HG03135 (cell line): ENCODE results near the gene PPP1R9A.

Experiments used
- ATAC-seq: cut with Tn5 transposase; IDR thresholded peaks from one replicate; pipeline ENCODE4 v1.9.1; 2021; ENCODE audit warnings: mild to moderate bottlenecking, moderate library complexity; ENCODE audit not compliant: unreplicated experiment

PPP1R9A gene

DNA sequence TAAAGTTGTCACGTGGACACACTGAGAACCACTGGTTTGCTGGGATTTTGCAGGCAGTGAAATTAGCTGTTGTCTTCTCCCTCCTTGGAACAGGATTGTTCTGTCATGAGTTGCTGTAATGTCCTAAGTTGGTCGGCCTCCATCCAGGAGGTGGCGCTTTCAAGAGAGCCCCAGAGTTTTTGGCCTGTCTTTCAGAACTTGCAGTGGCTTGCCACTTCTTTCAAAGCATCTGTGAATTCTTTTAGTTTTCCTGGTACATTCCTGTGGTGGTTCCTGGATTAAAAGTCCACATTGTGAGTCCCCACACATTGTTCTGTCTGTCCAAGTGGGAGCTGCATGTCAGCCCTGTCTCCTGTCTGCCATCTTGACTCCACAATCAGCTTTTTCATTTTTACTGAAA, 283.1 kb downstream of the PPP1R9A start:
- ATAC-seq: no peak

DNA sequence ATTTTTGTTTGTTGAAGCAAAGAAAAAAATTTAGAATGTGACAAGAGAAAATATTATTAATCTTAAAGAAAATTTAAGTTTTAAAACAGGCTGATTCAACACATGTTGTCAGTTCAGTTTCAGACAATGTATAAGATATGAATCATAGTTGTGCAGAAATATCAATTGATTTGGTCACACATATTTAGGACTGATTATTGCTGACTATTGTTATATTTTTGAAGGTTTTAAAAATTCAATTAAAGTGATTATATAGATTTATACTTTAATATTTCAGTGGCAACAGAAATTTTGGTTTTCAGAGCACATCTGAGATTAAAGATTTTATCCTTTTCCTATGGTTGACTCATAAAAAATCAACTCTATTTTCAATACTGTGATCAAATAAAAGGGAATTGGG, 284.4 kb downstream of the PPP1R9A start:
- ATAC-seq: no peak

DNA sequence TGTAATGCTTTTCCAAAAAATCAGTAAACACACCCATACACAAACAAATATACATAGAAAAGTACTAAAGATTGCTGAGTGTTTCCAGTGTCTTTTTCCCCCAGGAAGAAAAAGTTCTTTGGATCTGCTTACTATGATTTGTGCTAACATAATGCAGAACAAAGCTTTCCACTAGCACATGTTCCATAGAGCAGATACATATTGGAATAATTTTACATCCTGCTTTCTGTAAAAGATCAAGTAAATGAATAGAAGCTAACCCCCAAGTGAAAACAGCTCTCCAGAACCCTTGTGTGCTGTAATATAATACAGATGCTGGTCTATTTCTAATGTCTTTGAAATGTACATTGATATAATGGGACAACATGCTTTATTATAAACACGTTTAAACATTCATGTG, 291.5 kb downstream of the PPP1R9A start:
- ATAC-seq: no peak

DNA sequence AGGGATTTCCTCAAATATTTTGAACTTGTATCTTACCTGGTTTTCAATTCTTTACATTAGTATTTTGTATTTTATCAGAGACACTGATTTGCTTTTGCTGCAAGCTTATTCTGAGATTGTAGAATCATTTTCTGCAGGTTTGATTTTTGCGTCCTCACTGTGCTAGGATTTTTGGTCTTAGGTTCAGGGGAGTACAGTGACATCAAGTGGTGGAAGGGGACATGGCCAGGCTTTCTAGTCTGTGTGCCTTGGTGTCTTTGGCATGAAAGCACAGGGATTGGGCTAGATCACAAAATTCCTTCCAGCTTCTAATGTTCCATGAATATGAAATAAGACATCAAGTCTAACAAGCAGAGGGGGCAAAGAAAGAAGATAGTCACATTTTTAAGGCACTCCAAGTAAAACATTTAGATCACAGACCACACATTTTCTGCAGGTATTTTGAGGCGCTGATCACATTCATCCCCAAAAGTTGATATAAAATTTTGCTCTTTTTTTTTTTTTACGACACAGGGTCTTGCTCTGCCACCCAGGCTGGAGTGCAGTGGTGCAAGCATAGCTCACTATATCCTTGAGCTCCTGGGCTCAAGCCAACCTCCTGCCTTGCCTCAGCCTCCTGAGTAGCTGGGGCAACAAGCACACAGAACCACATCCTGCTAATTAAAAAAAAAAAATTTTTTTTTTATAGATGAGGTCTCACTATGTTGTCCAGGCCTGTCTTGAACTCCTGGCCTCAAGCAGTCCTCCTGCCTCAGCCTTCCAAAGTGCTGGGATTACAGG, 292.6 kb downstream of the PPP1R9A start:
- no peak for ATAC-seq

DNA sequence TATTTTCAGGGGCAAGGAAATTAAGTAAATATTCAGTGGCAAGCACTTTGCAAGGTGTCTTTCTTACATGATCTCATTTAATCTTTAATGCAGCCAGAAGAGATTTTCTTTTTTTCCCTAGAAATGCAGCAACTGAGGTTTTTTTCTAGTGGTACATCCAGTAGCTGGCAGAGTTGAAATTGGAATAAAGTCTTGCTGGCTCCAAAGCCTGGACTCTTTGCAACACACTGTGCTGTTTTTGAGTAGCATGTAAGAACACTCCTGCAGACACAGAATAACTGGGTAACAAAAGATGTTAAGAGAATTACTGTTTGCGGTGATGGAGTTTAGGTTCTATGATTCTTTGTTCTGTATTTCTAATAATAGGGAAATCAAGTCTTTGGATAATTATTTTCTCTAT, 293.3 kb downstream of the PPP1R9A start:
- ATAC-seq: no peak

DNA sequence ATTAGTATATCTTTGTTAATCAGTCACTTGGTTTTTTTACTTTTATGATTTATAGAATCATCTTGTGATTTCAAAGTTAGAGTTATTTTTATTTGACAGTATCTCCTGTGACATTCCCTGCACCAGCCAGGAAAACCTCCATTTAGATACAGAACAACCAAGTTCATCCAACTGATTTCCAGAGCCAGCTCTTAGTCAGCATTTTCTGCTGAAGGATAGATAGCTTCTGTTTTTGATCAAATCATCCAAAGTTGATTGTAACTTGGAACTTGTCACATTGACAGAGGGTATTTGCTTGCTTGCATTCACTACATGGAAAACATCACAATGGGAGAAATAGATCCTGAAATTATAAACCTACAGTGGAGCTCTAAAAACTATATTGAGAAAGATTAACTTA, 294.3 kb downstream of the PPP1R9A start:
- no peak for ATAC-seq

DNA sequence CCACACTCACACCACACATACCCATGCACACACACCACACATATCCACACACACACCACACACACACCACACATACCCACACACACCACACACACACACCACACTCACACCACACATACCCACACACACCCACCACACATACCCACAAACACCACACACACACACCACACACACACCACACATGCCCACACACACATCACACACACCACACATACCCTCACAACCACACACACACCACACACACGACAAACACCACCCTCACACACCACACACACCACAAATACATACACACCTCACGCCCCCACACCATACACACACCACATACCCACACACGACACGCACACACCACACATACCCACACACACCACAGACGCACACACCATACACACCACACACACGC, 297.2 kb downstream of the PPP1R9A start:
- no peak for ATAC-seq

DNA sequence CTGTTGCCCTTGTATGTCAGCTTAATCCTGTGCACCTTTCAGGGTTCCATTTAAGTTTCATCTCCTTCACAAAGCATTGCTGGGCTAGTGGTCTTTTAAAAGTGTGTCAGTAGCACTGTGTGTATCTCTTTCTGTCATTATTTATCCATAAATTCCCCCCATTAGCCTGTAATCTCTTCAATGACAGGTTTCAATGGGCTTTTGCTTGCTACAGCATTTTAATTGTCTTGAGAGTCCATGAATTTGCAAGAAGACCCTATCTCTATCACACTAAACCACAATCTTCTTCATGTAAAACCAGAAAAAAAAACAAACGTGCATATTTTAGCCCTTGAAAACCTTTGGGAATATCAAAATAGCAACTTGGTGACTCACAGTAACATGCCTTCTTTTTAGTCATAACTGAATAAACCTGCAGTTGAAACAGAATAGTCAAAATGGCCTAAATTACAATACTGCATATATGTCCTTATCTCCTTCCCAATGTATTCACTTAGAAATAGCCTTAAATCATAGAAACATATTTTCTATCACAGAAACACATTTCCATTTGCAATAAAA, 298.4 kb downstream of the PPP1R9A start:
- no peak for ATAC-seq

DNA sequence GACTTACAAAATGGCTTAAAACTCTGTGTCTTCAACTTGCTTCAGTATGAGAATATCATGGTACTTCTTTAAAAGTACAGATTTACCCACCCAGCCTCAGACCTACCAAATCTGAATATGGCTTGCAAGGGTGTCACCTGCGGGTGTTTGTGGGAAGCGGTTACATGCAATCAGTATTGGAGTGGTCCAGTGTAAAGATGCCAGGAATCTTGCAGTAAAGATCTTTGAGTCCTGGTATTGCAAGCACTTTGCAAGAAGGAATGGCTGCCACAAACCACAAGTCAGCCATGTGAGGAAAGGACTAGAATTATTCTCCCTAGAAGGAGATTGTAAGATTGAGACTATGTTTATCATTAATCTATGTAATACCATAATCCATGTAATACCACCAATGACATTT, 301.9 kb downstream of the PPP1R9A start:
- ATAC-seq: no peak

DNA sequence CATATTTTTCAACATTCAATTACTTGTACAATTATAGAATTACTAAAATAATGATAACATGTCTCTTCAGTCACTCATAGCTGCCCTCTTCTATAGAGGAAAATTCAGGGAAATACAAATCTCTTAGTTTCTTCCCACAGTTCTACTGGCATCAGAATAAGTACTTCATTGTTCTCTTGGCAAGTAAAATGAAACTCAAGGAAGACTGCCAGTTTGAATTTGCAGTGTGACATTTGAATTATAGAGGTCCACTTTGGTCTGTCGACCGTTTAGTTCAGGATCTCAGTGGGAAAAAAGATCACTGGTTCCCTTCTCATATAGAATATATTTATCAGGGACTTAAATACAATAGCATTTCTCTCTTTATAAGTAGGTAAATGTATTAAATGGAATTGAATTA, 302.4 kb downstream of the PPP1R9A start:
- ATAC-seq: no peak

DNA sequence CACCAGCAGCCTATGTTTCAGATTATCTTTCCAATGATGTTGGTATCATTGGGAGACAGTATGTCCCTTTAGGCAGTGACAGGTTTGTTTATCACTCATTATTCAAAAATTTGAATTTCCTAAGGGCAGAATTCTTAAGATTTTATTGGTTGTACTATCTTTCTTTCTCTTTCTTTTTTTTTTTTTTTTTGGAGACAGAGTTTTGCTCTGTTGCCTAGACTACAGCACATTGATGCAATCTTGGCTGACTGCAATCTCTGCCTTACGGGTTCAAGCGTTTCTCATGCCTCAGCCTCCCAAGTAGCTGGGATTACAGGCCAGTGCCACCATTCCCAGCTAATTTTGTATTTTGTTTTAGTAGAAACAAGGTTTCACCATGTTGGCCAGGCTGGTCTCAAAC, 305.8 kb downstream of the PPP1R9A start:
- no peak for ATAC-seq

DNA sequence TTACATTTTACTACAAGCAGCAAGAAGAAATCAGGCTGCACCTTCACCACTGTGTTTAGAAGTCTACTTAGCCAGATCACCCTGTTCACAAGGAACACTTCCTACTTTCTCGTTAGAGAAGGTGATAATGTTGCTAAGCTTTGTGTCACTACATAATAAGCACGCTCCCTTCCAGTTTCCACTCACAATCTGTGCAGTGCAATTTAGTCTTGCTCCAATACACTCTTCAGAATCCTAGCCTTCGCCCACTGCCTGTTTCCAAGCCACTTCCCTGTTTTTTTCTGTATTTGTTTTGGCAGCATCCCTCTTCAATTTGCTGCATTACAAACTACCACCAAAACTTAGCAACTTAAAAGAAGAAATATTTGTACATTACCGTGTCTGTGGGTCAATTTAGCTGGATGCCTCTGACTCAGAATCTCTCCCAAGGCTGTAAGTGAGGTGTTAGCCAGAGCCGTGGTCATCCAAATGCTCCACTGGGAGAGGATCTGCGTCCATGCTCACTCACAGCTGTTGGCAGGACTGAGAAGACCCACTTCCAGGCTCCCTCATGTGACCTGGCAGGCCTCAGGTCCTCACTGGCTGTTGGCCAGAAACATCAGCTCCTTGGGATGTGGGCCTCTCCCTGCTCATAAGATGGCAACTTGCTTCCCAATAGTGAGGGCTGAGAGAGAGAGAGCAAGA, 306.6 kb downstream of the PPP1R9A start:
- ATAC-seq: no peak

DNA sequence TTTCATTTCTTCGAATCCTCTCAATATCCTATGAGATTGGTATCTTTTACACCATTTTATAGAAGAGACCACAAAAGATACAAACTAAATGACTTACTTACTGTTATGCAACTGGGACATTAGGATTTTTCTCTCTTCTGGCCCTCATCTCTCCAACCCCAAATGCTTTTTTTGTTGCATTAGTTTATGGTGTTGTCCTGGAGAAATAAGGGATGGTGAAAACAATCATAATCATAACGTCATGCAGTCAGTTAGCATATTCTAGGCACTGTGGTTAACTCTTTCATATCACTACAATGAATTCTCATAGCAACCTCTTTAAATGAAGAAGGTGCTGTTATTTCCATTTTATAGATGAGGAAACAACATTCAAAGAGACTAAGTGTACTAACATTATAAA, 312.3 kb downstream of the PPP1R9A start:
- no peak for ATAC-seq

DNA sequence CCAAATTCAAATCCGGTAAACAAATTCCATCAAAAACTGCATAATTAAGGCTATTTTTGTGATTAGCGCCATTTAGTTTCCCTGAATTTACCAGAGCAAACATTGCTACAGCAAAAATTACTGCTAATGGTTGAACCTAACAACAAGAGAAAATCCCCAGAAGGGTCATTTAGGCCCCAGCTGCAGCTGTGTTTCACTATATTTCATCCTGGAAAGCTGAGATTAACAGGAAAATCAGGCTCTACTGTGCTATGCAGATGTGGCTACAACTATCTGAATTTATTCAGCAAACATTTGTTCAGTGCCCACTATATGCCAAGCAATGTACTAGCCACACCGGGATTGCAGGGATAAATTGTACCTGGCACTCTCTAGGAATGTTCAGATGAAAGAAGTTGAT, 312.9 kb downstream of the PPP1R9A start:
- no peak for ATAC-seq

DNA sequence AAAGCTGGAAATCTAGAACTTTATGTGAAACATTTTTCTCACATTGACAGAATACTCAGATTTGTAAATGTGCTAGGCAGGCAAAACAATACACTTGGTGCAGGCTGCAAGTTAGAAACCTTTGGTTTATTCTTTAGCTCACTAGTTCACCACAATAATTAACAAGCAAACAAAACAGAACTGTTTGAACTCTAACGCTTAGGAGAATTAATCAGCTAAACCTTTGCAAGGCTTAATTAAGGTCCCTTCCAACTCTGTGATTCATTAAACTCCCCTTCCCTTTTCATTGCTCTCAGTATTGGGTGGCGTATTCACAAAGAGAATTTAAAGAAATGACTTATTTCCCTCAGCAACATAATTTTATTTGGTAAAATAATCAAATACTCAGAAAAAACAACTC, 317.9 kb downstream of the PPP1R9A start:
- no peak for ATAC-seq

DNA sequence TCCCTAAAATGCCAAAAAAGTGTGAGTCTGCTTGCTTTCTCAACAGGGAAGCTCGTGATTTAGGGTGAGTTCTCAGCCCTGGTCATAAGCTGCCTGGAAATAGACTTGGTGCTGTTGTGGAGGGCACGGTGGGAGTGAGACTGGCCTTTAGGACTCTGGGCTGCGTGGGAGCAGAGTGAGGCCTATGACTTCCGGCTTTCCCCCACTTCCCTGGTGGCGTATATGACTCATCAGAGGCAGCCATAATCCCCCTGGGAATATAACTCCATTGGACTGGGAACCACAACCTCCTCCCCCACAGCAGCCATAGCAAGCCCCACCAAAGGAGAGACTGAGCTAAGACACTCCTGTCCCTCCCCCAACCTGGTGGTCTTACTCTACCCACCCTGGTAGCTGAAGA, 321.9 kb downstream of the PPP1R9A start:
- no peak for ATAC-seq

DNA sequence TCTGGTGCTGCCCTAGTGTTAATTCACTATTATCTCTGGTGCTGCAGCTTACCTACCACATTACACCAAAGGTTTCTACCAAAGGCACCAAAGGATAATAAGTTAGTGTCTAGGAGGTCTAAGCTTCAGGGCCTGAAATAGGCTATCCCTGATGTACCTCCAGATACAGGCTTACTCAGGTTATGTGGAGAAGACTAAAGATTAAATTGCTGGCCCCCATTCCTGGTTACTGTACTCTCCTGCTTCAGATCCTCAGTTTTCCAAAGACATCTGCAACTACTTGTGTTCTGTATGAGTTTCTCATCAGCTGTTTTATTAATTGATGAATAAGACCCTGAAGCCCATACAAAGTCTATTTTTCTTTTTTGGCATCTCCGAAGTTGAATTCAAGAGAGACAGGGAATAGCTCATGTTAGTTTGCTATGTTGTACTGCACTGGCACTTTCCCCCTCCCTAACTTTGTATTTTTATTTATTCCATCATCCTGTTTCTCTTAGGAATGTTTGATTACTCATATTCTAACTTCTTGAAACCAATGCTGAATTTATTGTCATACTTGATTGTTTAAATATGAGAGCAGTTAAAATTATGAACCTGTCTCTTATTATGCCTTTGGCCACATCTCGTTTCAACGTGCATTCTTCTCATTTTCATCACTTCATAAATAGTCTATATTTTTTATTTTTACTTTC, 331.0 kb downstream of the PPP1R9A start:
- ATAC-seq: no peak

DNA sequence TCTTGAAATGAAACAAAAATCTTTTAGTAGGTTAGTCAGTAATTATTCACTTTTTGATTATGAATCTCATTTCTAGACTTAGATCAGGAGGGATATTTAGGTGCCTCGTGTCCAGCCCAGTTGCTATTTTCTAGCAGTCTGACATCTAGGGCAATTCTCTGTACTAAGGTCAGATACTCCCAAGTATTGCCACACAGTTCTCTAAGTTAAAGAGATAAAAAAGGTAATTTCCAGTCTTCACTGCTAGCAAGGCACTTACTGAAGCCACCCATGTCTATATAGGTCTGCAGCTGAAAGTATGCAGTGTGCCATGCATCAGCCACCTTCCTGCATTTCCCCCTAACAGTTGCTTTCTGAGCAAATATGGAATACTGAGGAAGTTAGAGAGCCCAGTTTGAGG, 333.5 kb downstream of the PPP1R9A start:
- no peak for ATAC-seq

DNA sequence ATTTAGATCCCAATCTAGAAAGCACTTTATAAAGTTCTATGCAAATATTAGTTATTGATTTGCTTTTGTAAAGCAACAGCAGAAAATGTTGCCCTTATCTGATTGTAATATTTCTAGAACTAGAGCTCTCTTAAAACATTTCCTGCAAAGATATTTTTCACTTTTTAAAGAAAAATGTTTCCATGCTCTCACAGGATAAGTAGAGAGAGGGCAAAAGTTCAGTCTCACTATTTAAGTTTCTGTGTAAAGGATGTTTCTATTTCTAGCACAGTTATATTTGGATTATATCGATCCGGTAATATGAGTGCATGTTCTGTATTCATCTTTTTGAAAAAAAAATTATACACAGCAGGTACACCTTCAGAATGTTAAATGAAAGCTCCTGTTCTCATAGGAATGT, 334.9 kb downstream of the PPP1R9A start:
- no peak for ATAC-seq

DNA sequence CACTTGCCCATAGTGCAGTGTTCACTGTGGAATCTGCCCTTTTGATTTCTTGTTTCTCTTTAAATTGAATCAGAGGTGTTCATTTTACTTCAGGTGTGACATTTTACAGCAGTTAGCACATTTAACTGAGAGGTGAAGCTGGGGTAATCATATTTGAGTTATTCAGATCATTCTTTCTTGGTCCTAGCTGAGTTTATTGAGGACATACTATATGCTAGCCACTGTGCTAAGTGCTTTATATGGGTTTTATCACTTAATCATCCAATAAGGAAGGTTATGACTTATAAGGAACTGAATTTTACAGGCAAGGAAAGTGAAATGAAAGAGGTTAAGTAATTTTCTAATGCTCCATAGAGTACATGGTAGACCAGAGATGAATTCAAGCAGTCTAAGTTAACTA, 337.2 kb downstream of the PPP1R9A start:
- ATAC-seq: no peak

DNA sequence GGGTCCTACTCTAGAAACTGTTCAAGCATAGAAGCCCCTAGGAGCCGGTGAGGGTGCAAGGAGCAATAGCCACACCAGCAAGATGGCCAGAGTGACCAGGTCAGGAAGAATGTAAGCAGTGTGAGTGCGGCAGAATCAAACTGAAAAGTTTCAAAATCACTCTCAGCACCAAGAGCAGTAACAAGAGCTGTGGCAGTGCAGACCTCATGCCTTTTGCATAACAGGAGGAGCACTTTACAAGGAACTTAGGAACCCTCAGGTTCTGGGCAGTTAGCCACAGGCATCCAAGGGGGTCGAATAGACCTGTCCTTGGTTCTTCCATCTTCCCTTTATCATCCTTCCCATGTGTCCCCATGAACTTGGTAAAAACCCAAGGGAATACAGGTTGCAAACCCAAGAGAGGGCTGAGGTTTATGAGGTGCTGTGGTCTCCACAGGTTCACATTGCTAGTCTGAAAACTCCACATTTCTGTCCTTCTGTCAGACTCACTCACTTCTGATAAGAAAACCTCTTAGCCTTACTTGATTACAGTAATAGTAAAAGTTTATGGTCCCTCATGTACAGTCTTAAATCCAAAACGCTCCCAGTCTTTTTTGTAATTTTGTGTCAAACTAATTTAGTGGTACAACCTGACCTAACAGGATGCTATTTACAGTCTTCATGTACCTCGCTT, 338.6 kb downstream of the PPP1R9A start:
- no peak for ATAC-seq
